OCI-LY1 (cell line): ENCODE measurements around the gene MPP3.

Source experiments
- H2AFZ ChIP-seq: fragments of 200-600 bp; sonication (generic), shearing (Covaris generic); 2 replicates; pipeline ENCODE4 v1.6.0; 2014; ENCODE audit warnings: antibody characterized with exemption, mild to moderate bottlenecking, low read length
- H3F3A ChIP-seq: fragments of 200-600 bp; sonication (generic), shearing (Covaris generic); 2 replicates; pipeline ENCODE4 v1.6.0; 2014; ENCODE audit warnings: mild to moderate bottlenecking, antibody characterized with exemption, low read length, moderate library complexity; ENCODE audit not compliant: insufficient read depth
- H3K27ac ChIP-seq: fragments of 200-600 bp; sonication (generic); 2 replicates; pipeline ENCODE4 v1.5.1; 2014; ENCODE audit warnings: low read length, mixed run types, mild to moderate bottlenecking, low read depth; ENCODE audit not compliant: poor library complexity, severe bottlenecking
- H3K27me3 ChIP-seq: fragments of 200-600 bp; sonication (generic); 2 replicates; pipeline ENCODE4 v1.6.0; 2014; ENCODE audit warnings: antibody characterized with exemption, mild to moderate bottlenecking, low read length, moderate library complexity; ENCODE audit not compliant: insufficient read depth
- H3K36me3 ChIP-seq: fragments of 200-600 bp; sonication (generic); 2 replicates; pipeline ENCODE4 v1.6.1; 2014; ENCODE audit warnings: mild to moderate bottlenecking, antibody characterized with exemption, low read length, moderate library complexity, mixed read lengths; ENCODE audit not compliant: insufficient read depth
- H3K4me1 ChIP-seq: fragments of 200-600 bp; sonication (generic); 2 replicates; pipeline ENCODE4 v1.5.1; 2014; ENCODE audit warnings: mild to moderate bottlenecking, low read length, moderate library complexity; ENCODE audit not compliant: insufficient read depth, severe bottlenecking
- H3K4me2 ChIP-seq: fragments of 200-600 bp; sonication (generic), shearing (Covaris generic); 2 replicates; pipeline ENCODE4 v1.6.1; 2014; ENCODE audit warnings: low read length
- H3K4me3 ChIP-seq: fragments of 200-600 bp; sonication (generic); 2 replicates; pipeline ENCODE4 v1.5.1; 2014; ENCODE audit warnings: low read length, low read depth, mild to moderate bottlenecking, mixed read lengths; ENCODE audit not compliant: poor library complexity, severe bottlenecking
- H3K79me2 ChIP-seq: fragments of 200-600 bp; shearing (Covaris generic); 2 replicates; pipeline ENCODE4 v1.6.1; 2016; ENCODE audit warnings: mixed run types, low read length, mixed read lengths; ENCODE audit not compliant: insufficient read depth
- H3K9ac ChIP-seq: fragments of 200-600 bp; sonication (generic), shearing (Covaris generic); 2 replicates; pipeline ENCODE4 v1.6.1; 2014; ENCODE audit warnings: mild to moderate bottlenecking, low read length, mixed read lengths
- H3K9me2 ChIP-seq: fragments of 200-600 bp; sonication (generic), shearing (Covaris generic); 2 replicates; pipeline ENCODE4 v1.6.1; 2014; ENCODE audit warnings: low read depth, mild to moderate bottlenecking, low read length, mixed read lengths
- H3K9me3 ChIP-seq: fragments of 200-600 bp; shearing (Covaris generic); 2 replicates; pipeline ENCODE4 v1.6.1; 2014; ENCODE audit warnings: low read length, mixed read lengths
- H4K20me1 ChIP-seq: fragments of 200-600 bp; sonication (generic), shearing (Covaris generic); 2 replicates; pipeline ENCODE4 v1.6.0; 2016; ENCODE audit warnings: mild to moderate bottlenecking, low read length; ENCODE audit not compliant: insufficient read depth
- EZH2 ChIP-seq: fragments of 200-600 bp; sonication (generic), shearing (Covaris generic); IDR thresholded peaks from 2 replicates; pipeline ENCODE4 v1.8.0; 2017; ENCODE audit warnings: borderline replicate concordance, mixed run types, mild to moderate bottlenecking, antibody characterized with exemption, low read length, moderate library complexity, mixed read lengths
- TF ChIP-seq, protein P1 (sequence below): fragments of 200-600 bp; sonication (generic), shearing (Covaris generic); IDR thresholded peaks from 2 replicates; pipeline ENCODE4 v1.5.1; 2017; ENCODE audit warnings: mild to moderate bottlenecking, antibody characterized with exemption, low read length, moderate library complexity, mixed read lengths

Gene MPP3

DNA sequence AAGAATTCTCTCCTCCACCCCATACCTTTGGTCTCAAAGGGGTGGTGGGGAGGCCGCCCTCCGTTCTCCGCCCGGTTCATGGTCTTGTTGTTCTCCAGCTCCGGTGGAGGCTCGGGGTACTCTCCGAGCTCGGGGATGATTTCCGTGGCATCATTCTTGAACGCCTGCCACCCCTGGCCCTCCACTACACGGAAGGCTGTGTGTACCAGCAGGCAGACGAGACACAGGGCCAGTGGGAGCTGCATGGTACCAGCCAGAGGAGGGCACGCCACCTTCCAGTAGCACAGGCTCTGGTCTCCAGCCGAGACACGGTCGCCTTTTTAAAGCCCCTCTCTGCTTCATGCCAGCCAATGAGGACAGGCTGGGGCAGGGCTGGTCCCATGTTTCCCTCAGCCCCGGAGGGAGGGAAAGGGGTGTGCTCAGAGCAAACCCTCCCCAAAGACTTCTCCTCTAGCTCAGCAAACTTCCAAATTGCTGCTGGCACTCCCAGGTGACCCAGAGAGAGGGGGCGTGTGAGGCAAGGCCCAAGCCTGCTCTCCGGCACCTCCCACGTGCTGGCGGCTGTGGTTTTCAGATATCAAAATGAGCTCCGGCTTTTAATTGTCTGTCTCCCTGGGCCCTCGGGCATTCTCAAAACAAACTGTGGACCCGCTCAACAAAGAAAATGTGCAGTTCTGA is 74.3 kb downstream of the MPP3 start, which contains the start of gene SOST:
SOST (minus strand) TSS at position 295 of the 678 bp plus-strand sequence; CDS start at position 245, 50 bp downstream.
- Histone ChIP-seq H3K79me2 (no peaks in the 10 kb centered on the region), H3K9me3 (no peaks in the 10 kb centered on the region), H3K4me2 (no peak within 1 kb of the TSS), H3F3A (no peaks in the 10 kb centered on the region), H3K9ac (no peak within 1 kb of the TSS), H3K36me3 (no peaks in the 10 kb centered on the region), H3K9me2 (no peaks in the 10 kb centered on the region), H3K4me3 (no peak within 1 kb of the TSS), H3K27me3 (peaks cover 9% of the 10 kb centered on the region; the same call in 1 of the 2 replicates), H2AFZ (no peak within 1 kb of the TSS), H3K4me1 (no peaks in the 10 kb centered on the region), H3K27ac (no peak within 1 kb of the TSS), H4K20me1 (no peaks in the 10 kb centered on the region)
- TF ChIP-seq, protein P1, sequence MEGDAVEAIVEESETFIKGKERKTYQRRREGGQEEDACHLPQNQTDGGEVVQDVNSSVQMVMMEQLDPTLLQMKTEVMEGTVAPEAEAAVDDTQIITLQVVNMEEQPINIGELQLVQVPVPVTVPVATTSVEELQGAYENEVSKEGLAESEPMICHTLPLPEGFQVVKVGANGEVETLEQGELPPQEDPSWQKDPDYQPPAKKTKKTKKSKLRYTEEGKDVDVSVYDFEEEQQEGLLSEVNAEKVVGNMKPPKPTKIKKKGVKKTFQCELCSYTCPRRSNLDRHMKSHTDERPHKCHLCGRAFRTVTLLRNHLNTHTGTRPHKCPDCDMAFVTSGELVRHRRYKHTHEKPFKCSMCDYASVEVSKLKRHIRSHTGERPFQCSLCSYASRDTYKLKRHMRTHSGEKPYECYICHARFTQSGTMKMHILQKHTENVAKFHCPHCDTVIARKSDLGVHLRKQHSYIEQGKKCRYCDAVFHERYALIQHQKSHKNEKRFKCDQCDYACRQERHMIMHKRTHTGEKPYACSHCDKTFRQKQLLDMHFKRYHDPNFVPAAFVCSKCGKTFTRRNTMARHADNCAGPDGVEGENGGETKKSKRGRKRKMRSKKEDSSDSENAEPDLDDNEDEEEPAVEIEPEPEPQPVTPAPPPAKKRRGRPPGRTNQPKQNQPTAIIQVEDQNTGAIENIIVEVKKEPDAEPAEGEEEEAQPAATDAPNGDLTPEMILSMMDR, result no peak
- no peak for TF ChIP-seq EZH2

DNA sequence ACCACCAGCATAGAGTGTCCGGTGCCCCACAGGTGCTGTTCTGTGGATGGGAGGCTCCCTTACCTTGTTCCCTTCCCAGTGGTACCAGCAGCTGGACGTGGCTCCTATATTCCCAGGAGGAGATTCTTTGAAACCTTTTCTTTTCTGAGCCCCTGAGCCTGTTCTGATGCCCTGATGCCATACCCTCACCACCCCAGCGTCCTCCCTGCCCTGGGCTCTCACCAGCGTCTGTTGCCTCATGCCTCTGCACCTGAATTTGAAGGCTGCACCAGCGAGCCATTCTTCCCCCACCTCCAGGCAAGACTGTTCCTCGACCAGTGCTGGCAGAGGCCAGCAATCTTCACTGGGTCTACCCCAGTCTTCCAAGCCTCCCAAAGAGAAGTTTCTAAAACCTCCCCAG is 74.9 kb downstream of the MPP3 start:
- Histone ChIP-seq H2AFZ (no peak overlapping the region), H3K9me2 (no peaks in the 10 kb centered on the region), H3K27ac (no peak overlapping the region), H4K20me1 (no peaks in the 10 kb centered on the region), H3K9me3 (no peaks in the 10 kb centered on the region), H3K79me2 (no peaks in the 10 kb centered on the region), H3K36me3 (no peaks in the 10 kb centered on the region), H3F3A (no peaks in the 10 kb centered on the region), H3K27me3 (peaks cover 9% of the 10 kb centered on the region; the same call in 1 of the 2 replicates), H3K4me3 (no peak overlapping the region), H3K4me2 (no peak overlapping the region), H3K9ac (no peak overlapping the region), H3K4me1 (no peaks in the 10 kb centered on the region)
- TF ChIP-seq, protein P1, result no peak
- no peak for TF ChIP-seq EZH2

DNA sequence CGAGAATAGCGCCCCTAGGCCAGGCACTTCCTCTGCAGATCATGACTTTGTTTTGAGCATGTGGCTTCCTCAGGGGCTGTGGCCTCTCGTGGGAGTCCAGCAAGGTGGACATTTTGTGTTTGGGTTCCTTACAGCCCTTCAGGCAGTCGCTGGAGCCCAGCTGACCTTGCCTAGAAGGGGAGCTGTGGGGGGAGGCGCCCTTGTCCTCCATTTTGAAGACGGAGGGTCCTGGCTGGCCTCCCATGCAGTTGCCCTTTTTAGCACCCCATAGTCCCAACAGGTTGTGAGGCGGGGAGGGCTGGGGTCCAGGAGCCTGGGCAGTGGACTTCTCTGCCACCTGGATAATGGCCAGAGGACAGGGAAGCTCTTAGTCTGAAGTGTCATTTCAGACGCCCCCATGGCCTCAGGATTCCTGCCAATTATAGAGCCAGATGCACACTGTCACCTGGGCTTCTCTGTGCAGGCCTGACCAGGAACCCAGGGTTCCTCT is 75.7 kb downstream of the MPP3 start:
- no peak overlapping the region for H3K27ac ChIP-seq
- peaks cover 9% of the 10 kb centered on the region; the same call in 1 of the 2 replicates for H3K27me3 ChIP-seq
- H3K36me3 ChIP-seq, result no peaks in the 10 kb centered on the region
- no peak overlapping the region for H3K4me3 ChIP-seq
- TF ChIP-seq EZH2, result no peak
- TF ChIP-seq, protein P1, result no peak
- H2AFZ ChIP-seq, result no peak overlapping the region
- H3K4me2 ChIP-seq, result no peak overlapping the region
- H3K79me2 ChIP-seq, result no peaks in the 10 kb centered on the region
- H4K20me1 ChIP-seq, result no peaks in the 10 kb centered on the region
- H3F3A ChIP-seq, result no peaks in the 10 kb centered on the region
- no peak overlapping the region for H3K9ac ChIP-seq
- H3K9me3 ChIP-seq, result no peaks in the 10 kb centered on the region
- no peaks in the 10 kb centered on the region for H3K9me2 ChIP-seq
- no peaks in the 10 kb centered on the region for H3K4me1 ChIP-seq
